Gastroesophageal sphincter (tissue), 3 donors: ENCODE measurements around the gene EDAR.

Experiments
- EP300 ChIP-seq: sonication (generic); formaldehyde crosslinking; IDR thresholded peaks from one replicate; pipeline ENCODE4 v1.6.1; 2017; ENCODE audit warnings: antibody characterized with exemption, mild to moderate bottlenecking
- POLR2A ChIP-seq, 2 donors: fragments of 450-650 bp; IDR thresholded peaks; one replicate each; pipeline ENCODE4 v1.6.1; 2017; ENCODE audit warnings: antibody characterized with exemption in 2 of 2, mild to moderate bottlenecking in 2 of 2, moderate library complexity in 1 of 2
- POLR2AphosphoS5 ChIP-seq: sonication (generic); formaldehyde crosslinking; IDR thresholded peaks from one replicate; pipeline ENCODE4 v1.6.1; 2017; ENCODE audit warnings: antibody characterized with exemption
- TF ChIP-seq, protein P1 (sequence below), 4 experiments: fragments of 200-600 bp in 2 of 4; fragments of 450-650 bp in 2 of 4; sonication (generic) in 1 of 4; IDR thresholded peaks; one replicate each; pipeline ENCODE4 v1.5.1; 2017 to 2019; ENCODE audit warnings: antibody characterized with exemption in 4 of 4, mild to moderate bottlenecking in 2 of 4, moderate library complexity in 2 of 4

- TF ChIP-seq, protein P1, sequence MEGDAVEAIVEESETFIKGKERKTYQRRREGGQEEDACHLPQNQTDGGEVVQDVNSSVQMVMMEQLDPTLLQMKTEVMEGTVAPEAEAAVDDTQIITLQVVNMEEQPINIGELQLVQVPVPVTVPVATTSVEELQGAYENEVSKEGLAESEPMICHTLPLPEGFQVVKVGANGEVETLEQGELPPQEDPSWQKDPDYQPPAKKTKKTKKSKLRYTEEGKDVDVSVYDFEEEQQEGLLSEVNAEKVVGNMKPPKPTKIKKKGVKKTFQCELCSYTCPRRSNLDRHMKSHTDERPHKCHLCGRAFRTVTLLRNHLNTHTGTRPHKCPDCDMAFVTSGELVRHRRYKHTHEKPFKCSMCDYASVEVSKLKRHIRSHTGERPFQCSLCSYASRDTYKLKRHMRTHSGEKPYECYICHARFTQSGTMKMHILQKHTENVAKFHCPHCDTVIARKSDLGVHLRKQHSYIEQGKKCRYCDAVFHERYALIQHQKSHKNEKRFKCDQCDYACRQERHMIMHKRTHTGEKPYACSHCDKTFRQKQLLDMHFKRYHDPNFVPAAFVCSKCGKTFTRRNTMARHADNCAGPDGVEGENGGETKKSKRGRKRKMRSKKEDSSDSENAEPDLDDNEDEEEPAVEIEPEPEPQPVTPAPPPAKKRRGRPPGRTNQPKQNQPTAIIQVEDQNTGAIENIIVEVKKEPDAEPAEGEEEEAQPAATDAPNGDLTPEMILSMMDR (IDR thresholded peaks at IDR 0.05): no peak
- TF ChIP-seq EP300 (no peak), POLR2AphosphoS5 (no peak), POLR2A (IDR thresholded peaks at IDR 0.05) (no peak)
Measured at GRCh38 chr2:109024477-109024876, 35.5 kb upstream of the EDAR start.
